Measurements from ENCODE around the gene SYT3.
"Not testable (repeated sequence)": the region's sequence is repeated elsewhere in the genome, so short reads cannot be mapped to it uniquely, and the experiment has no call there.

SYT3 gene

GRCh38 chr19:50601407-50602088, 38.1 kb downstream of the SYT3 start:
- H3K4me3 ChIP-seq (ENCODE audit: control insufficient read depth, low read depth, low read length), result no peak overlapping the region
- DNase-seq (ENCODE audit: low read depth), result no peak
- TF ChIP-seq, protein P1, sequence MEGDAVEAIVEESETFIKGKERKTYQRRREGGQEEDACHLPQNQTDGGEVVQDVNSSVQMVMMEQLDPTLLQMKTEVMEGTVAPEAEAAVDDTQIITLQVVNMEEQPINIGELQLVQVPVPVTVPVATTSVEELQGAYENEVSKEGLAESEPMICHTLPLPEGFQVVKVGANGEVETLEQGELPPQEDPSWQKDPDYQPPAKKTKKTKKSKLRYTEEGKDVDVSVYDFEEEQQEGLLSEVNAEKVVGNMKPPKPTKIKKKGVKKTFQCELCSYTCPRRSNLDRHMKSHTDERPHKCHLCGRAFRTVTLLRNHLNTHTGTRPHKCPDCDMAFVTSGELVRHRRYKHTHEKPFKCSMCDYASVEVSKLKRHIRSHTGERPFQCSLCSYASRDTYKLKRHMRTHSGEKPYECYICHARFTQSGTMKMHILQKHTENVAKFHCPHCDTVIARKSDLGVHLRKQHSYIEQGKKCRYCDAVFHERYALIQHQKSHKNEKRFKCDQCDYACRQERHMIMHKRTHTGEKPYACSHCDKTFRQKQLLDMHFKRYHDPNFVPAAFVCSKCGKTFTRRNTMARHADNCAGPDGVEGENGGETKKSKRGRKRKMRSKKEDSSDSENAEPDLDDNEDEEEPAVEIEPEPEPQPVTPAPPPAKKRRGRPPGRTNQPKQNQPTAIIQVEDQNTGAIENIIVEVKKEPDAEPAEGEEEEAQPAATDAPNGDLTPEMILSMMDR (conservative IDR thresholded peaks at IDR 0.05; ENCODE audit: control insufficient read depth, insufficient read depth, low read depth, low read length), result no peak

DNA sequence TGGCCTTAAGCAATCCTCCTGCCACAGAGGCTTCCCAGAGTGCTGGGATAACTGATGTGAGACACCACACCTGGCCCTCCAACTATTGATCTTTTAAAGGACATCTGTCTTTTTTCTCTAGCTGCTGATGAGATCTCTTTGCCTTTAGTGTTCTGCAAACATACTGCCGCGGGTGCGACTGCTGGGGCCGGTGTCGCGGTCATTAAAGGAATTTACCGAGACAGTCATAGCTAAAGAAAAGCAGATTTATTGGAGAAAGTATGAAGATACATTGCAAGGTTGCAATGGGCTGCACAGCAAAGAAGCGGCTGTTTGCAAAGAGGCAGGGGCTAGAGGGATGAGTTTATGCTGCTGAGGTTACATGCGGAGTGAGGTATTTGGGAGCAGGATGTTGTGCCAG, 40.3 kb downstream of the SYT3 start:
- H3K4me3 ChIP-seq (ENCODE audit: control insufficient read depth, low read depth, low read length), result no peak overlapping the region
- DNase-seq (ENCODE audit: low read depth), result no peak
- TF ChIP-seq, protein P1 (conservative IDR thresholded peaks at IDR 0.05; ENCODE audit: control insufficient read depth, insufficient read depth, low read depth, low read length), result no peak

GRCh38 chr19:50590191-50590590, 49.5 kb downstream of the SYT3 start:
- TF ChIP-seq, protein P1 (conservative IDR thresholded peaks at IDR 0.05; ENCODE audit: control insufficient read depth, insufficient read depth, low read depth, low read length), result no peak
- DNase-seq (ENCODE audit: low read depth), result no peak
- no peak overlapping the region for H3K4me3 ChIP-seq (ENCODE audit: control insufficient read depth, low read depth, low read length)

GRCh38 chr19:50581795-50582660, 57.7 kb downstream of the SYT3 start:
- H3K4me3 ChIP-seq (ENCODE audit: control insufficient read depth, low read depth, low read length); DNase-seq (ENCODE audit: low read depth): not testable (repeated sequence)

- TF ChIP-seq, protein P1 (conservative IDR thresholded peaks at IDR 0.05; ENCODE audit: control insufficient read depth, insufficient read depth, low read depth, low read length), result no peak
- DNase-seq (ENCODE audit: low read depth), result no peak
- H3K4me3 ChIP-seq (ENCODE audit: control insufficient read depth, low read depth, low read length), result no peak overlapping the region
Measured at GRCh38 chr19:50580970-50581634, 58.6 kb downstream of the SYT3 start.

GRCh38 chr19:50580240-50580639, 59.4 kb downstream of the SYT3 start:
- H3K4me3 ChIP-seq (ENCODE audit: control insufficient read depth, low read depth, low read length), result no peak overlapping the region
- no peak for DNase-seq (ENCODE audit: low read depth)

DNA sequence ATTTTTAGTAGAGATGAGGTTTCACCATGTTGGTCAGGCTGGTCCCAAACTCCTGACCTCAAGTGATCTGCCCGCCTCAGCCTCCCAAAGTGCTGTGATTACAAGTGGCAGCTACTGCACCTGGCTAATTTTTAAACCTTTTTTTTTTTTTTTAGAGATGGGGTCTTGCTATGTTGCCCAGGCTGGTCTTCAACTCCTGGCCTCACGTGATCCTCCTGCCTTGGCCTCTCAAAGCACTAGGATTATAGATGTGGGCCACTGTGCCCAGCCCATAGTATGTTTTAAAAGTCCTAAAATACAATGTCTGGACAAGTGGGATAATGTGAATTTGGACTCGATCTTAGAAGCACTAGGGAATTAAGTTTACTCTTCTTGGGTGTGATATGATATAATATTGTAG, 62.9 kb downstream of the SYT3 start:
- DNase-seq (ENCODE audit: low read depth), result not testable (repeated sequence)

More at GRCh38 chr19:50580240-50580639, 59.4 kb downstream of the SYT3 start:
- TF ChIP-seq, protein P1 (conservative IDR thresholded peaks at IDR 0.05; ENCODE audit: control insufficient read depth, insufficient read depth, low read depth, low read length), result no peak

More for the DNA sequence above, 62.9 kb downstream of the SYT3 start:
- not testable (repeated sequence) for H3K4me3 ChIP-seq (ENCODE audit: control insufficient read depth, low read depth, low read length)

Data from fibroblast of mammary gland (primary cell).